Ishikawa (cell line): ENCODE results near the gene ZNF600.

Experiments
- CEBPB ChIP-seq: IDR thresholded peaks from 2 replicates; pipeline ENCODE4 v1.6.1; 2012
- CREB1 ChIP-seq: IDR thresholded peaks from 2 replicates; pipeline ENCODE4 v1.6.1; 2012; ENCODE audit warnings: low read depth
- EGR1 ChIP-seq: IDR thresholded peaks from 2 replicates; pipeline ENCODE4 v1.6.1; 2012
- EP300 ChIP-seq: IDR thresholded peaks from 2 replicates; pipeline ENCODE4 v1.6.1; 2012; ENCODE audit warnings: borderline replicate concordance
- FOXM1 ChIP-seq: IDR thresholded peaks from 2 replicates; pipeline ENCODE4 v1.6.1; 2012; ENCODE audit warnings: low read depth, borderline replicate concordance
- NFIC ChIP-seq: IDR thresholded peaks from 2 replicates; pipeline ENCODE4 v1.6.1; 2012
- RAD21 ChIP-seq: IDR thresholded peaks from 2 replicates; pipeline ENCODE4 v1.6.1; 2012; ENCODE audit warnings: low read depth
- TAF1 ChIP-seq: IDR thresholded peaks from 2 replicates; pipeline ENCODE4 v1.6.1; 2012; ENCODE audit warnings: low read depth, mild to moderate bottlenecking
- TCF12 ChIP-seq: IDR thresholded peaks from 2 replicates; pipeline ENCODE4 v1.6.1; 2012; ENCODE audit warnings: low read depth
- TEAD4 ChIP-seq: IDR thresholded peaks from 2 replicates; pipeline ENCODE4 v1.6.1; 2012
- YY1 ChIP-seq: IDR thresholded peaks from 2 replicates; pipeline ENCODE4 v1.6.1; 2012; ENCODE audit warnings: low read depth
- ZBTB7A ChIP-seq: IDR thresholded peaks from 2 replicates; pipeline ENCODE4 v1.6.1; 2012; ENCODE audit warnings: low read depth
- TF ChIP-seq, protein P1 (sequence below): IDR thresholded peaks from 2 replicates; pipeline ENCODE4 v1.6.1; 2012
- TF ChIP-seq, protein P2 (sequence below): IDR thresholded peaks from 2 replicates; pipeline ENCODE4 v1.6.1; 2012; ENCODE audit warnings: low read depth, mild to moderate bottlenecking
- TF ChIP-seq, protein P3 (sequence below): IDR thresholded peaks from 2 replicates; pipeline ENCODE4 v1.6.1; 2012

ZNF600 gene

DNA sequence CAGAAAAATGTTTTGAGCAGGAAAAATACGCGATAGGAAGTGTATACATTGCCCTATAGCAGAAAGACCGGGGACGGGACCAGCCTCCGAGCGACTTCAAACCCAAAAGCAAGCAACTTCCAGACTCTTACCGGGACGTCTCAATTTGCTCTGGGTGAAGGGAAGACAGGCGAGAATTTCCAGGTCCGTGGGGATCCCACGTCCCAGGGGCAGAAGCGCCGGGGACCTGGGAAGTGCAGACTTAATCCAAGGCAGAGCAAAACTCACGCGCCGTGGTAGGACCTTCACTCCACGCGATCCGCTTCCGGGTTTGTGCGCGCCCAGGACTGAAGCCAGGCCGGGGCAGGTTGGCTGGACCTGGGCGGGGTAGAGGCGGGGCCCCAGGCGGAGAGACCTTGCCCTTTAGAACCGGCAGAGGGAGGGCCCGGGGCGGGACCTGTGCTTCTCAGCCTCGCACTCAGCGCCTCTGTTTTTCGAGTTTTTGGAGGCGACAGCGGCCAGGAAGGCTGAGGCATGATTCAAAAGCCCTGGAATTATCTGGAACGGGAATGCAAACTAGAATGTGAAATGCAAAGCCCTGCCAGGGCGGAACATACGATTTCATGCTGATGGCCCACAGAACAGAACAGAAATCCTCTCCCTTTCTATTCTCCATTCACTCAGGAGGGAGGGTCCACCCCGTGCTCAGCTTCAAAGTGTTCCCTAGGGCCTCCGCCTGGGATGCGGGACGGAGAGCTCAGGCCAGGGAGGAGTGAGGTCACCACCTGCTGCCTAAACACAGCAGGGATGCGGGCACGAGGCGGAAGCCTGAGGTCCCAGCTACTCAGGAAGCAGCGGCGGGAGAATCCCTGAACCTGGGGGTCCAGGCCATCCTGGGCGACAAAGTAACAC lies at the start of gene ZNF600:
TSS of gene ZNF600 (minus strand) at position 328 of the 891 bp plus-strand sequence. CDS start 7,903 bp downstream, outside the sequence.
- TF ChIP-seq, protein P1, sequence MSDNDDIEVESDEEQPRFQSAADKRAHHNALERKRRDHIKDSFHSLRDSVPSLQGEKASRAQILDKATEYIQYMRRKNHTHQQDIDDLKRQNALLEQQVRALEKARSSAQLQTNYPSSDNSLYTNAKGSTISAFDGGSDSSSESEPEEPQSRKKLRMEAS = peak; percentile 59
- 0 out of 2 replicates have a peak, but pooled peaks have one; percentile 11 for TF ChIP-seq TCF12
- TF ChIP-seq TAF1 = peak; percentile 46

DNA sequence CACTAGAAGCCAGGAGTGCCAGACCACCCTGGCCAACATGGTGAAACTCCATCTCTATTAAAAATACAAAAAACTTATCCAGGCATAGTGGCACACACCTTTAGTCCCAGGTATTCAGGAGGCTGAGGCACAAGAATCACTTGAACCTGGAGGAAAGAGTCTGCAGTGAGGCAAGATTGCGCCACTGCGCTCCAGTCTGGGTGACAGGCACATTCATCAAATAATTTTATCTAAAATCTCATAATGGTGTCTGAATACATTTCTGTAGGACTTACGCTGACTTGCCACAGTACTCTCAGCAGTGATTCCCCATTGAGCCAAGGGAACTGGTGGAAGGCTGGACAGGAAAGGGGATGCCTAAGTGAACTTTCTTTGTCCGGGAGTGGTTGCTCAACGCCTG lies 39.2 kb upstream of the ZNF600 start:
- TF ChIP-seq, protein P2, sequence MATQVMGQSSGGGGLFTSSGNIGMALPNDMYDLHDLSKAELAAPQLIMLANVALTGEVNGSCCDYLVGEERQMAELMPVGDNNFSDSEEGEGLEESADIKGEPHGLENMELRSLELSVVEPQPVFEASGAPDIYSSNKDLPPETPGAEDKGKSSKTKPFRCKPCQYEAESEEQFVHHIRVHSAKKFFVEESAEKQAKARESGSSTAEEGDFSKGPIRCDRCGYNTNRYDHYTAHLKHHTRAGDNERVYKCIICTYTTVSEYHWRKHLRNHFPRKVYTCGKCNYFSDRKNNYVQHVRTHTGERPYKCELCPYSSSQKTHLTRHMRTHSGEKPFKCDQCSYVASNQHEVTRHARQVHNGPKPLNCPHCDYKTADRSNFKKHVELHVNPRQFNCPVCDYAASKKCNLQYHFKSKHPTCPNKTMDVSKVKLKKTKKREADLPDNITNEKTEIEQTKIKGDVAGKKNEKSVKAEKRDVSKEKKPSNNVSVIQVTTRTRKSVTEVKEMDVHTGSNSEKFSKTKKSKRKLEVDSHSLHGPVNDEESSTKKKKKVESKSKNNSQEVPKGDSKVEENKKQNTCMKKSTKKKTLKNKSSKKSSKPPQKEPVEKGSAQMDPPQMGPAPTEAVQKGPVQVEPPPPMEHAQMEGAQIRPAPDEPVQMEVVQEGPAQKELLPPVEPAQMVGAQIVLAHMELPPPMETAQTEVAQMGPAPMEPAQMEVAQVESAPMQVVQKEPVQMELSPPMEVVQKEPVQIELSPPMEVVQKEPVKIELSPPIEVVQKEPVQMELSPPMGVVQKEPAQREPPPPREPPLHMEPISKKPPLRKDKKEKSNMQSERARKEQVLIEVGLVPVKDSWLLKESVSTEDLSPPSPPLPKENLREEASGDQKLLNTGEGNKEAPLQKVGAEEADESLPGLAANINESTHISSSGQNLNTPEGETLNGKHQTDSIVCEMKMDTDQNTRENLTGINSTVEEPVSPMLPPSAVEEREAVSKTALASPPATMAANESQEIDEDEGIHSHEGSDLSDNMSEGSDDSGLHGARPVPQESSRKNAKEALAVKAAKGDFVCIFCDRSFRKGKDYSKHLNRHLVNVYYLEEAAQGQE = no peak
- no peak for TF ChIP-seq TEAD4
- TF ChIP-seq ZBTB7A = no peak
- TF ChIP-seq TAF1 = no peak
- no peak for TF ChIP-seq CEBPB
- no peak for TF ChIP-seq CREB1
- no peak for TF ChIP-seq RAD21
- TF ChIP-seq NFIC = no peak
- TF ChIP-seq EP300 = no peak
- TF ChIP-seq, protein P1 = no peak
- no peak for TF ChIP-seq YY1
- TF ChIP-seq EGR1 = no peak
- no peak for TF ChIP-seq FOXM1
- no peak for TF ChIP-seq TCF12
- TF ChIP-seq, protein P3, sequence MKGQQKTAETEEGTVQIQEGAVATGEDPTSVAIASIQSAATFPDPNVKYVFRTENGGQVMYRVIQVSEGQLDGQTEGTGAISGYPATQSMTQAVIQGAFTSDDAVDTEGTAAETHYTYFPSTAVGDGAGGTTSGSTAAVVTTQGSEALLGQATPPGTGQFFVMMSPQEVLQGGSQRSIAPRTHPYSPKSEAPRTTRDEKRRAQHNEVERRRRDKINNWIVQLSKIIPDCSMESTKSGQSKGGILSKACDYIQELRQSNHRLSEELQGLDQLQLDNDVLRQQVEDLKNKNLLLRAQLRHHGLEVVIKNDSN = no peak

DNA sequence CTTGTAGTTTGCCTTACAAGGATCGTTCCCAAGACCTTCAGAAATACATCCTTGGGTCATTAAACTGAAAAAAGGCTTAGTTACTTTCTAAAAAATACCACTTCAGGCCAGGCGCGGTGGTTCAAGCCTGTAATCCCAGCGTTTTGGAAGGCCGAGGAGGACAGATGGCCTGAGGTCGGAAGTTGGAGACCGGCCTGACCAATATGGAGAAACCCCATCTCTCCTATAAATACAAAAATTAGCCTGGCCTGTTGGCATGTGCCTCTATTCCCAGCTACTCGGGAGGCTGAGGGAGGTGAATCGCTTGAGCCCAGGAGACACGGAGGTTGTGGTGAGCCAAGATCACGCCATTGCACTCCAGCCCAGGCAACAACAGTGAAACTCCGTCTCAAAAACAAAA lies 37.1 kb upstream of the ZNF600 start:
- TF ChIP-seq, protein P2 = no peak
- TF ChIP-seq CEBPB = no peak
- no peak for TF ChIP-seq EGR1
- TF ChIP-seq EP300 = no peak
- no peak for TF ChIP-seq YY1
- TF ChIP-seq, protein P3 = no peak
- TF ChIP-seq, protein P1 = no peak
- TF ChIP-seq NFIC = no peak
- TF ChIP-seq ZBTB7A = no peak
- no peak for TF ChIP-seq RAD21
- TF ChIP-seq FOXM1 = no peak
- TF ChIP-seq TAF1 = no peak
- no peak for TF ChIP-seq TCF12
- TF ChIP-seq TEAD4 = no peak
- no peak for TF ChIP-seq CREB1

DNA sequence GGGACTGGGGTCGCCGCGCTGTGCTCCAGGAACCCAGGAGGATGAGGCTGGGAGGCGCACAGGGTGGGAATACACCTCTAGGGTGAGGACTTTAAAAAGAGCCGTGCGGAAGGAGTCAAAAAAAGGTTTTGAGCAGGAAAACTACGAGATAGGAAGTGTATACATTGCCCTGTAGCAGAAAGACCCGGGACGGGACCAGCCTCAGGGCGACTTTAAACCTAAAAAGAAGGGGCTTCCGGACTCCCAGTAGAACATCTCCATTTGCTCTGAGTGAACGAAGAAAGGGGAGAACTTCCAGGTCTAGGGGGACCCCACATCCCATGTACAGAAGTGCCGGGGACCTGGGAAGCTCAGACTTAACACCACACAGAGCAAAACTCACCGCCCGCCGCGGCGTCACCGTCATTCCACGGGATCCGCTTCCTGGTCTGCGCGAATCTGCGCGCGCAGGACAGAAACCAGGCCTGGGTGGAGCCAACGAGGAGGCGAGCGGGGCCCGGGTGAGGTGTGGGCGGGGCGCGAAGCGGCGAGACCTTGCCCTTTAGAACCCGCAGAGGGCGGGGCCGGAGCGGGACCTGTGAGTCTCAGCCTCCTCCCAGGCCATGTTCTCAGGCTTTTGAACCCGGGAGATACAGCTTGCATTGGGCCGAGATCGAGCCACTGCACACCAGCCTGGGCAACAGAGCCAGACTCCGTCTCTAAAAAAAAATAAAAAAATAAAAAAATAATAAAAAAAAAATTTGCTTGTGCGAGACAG lies 34.8 kb upstream of the ZNF600 start, which contains the start of gene ZNF28:
TSS of gene ZNF28 (minus strand) at position 430 of the 757 bp plus-strand sequence. CDS start 3,675 bp downstream, outside the sequence.
- 0 out of 2 replicates have a peak, but pooled peaks have one; percentile 30 for TF ChIP-seq TAF1
- TF ChIP-seq, protein P1 = 0 out of 2 replicates have a peak, but pooled peaks have one; percentile 10

DNA sequence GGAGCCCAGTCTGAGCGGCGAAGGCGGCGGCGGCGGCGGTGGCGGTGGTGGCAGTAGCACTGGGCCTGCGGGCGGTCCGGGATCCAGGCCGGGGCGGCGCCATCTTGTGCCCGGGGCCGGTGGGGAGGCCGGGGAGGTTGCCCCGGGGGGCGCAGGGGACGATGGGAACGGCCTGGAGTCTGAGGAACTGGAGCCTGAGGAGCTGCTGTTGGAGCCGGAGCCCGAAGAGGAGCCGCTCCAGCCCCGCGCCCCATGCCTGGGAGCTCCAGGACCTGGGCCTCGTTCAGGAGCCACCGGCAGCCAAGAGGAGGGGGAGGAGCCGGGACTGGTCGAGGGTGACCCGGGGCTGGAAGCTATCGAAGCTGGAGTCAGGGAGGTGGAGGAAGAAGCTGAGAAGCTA lies 23.2 kb upstream of the ZNF600 start:
- TF ChIP-seq EGR1 = no peak
- TF ChIP-seq TEAD4 = no peak
- no peak for TF ChIP-seq CREB1
- no peak for TF ChIP-seq TCF12
- TF ChIP-seq EP300 = no peak
- TF ChIP-seq, protein P3 = no peak
- TF ChIP-seq, protein P2 = no peak
- no peak for TF ChIP-seq TAF1
- TF ChIP-seq NFIC = no peak
- TF ChIP-seq, protein P1 = no peak
- no peak for TF ChIP-seq ZBTB7A
- TF ChIP-seq CEBPB = no peak
- TF ChIP-seq YY1 = no peak
- no peak for TF ChIP-seq FOXM1
